Parathyroid adenoma (tissue), 2 donors: Measurements from ENCODE around the gene UQCC2.

Experiments used
- H2AFZ ChIP-seq: fragments of 300-600 bp; sonication (generic); one replicate; pipeline ENCODE4 v1.7.0; 2017; ENCODE audit warnings: antibody characterized with exemption, mild to moderate bottlenecking
- H3K27ac ChIP-seq: fragments of 300-600 bp; sonication (generic); one replicate; pipeline ENCODE4 v1.7.0; 2017
- H3K27me3 ChIP-seq: fragments of 300-600 bp; sonication (generic); one replicate; pipeline ENCODE4 v1.7.0; 2017; ENCODE audit warnings: low read length; ENCODE audit not compliant: control insufficient read depth, insufficient read depth
- H3K36me3 ChIP-seq: fragments of 300-600 bp; sonication (generic); one replicate; pipeline ENCODE4 v1.7.0; 2017; ENCODE audit warnings: low read length; ENCODE audit not compliant: control insufficient read depth, insufficient read depth
- H3K4me1 ChIP-seq: fragments of 300-600 bp; sonication (generic); one replicate; pipeline ENCODE4 v1.7.0; 2017; ENCODE audit warnings: control low read depth
- H3K4me2 ChIP-seq: fragments of 300-600 bp; sonication (generic); one replicate; pipeline ENCODE4 v1.7.0; 2017; ENCODE audit warnings: low read length
- H3K4me3 ChIP-seq: fragments of 300-600 bp; sonication (generic); one replicate; pipeline ENCODE4 v1.7.0; 2017; ENCODE audit warnings: low read depth, low read length
- H3K79me2 ChIP-seq: fragments of 300-600 bp; sonication (generic); one replicate; pipeline ENCODE4 v1.7.0; 2017; ENCODE audit warnings: control low read depth
- H3K9ac ChIP-seq: fragments of 300-600 bp; sonication (generic); one replicate; pipeline ENCODE4 v1.7.0; 2017; ENCODE audit warnings: mild to moderate bottlenecking
- H3K9me3 ChIP-seq: fragments of 300-600 bp; sonication (generic); one replicate; pipeline ENCODE4 v1.7.0; 2017; ENCODE audit warnings: low read length; ENCODE audit not compliant: control insufficient read depth
- CTCF ChIP-seq: fragments of 300-600 bp; sonication (generic); IDR thresholded peaks from one replicate; pipeline ENCODE4 v1.7.0; 2017; ENCODE audit warnings: antibody characterized with exemption, mild to moderate bottlenecking
- donor health status: primary hyperparathyroidism.

UQCC2 gene

GRCh38 chr6:33721508-33721907 is 10.0 kb upstream of the UQCC2 start:
- no peak overlapping the region for H3K4me3 ChIP-seq
- no peak overlapping the region for H3K9ac ChIP-seq
- no peaks in the 10 kb centered on the region for H3K79me2 ChIP-seq
- TF ChIP-seq CTCF: no peak
- no peak overlapping the region for H3K27ac ChIP-seq
- no peaks in the 10 kb centered on the region for H3K9me3 ChIP-seq
- H2AFZ ChIP-seq: no peak overlapping the region
- H3K4me1 ChIP-seq: no peaks in the 10 kb centered on the region
- no peak overlapping the region for H3K4me2 ChIP-seq
- H3K36me3 ChIP-seq: no peaks in the 10 kb centered on the region
- H3K27me3 ChIP-seq: no peaks in the 10 kb centered on the region

- H3K9me3 ChIP-seq: no peaks in the 10 kb centered on the region
- no peaks in the 10 kb centered on the region for H3K79me2 ChIP-seq
- H3K4me3 ChIP-seq: no peak overlapping the region
- H3K27me3 ChIP-seq: no peaks in the 10 kb centered on the region
- no peak overlapping the region for H3K4me2 ChIP-seq
- no peak overlapping the region for H2AFZ ChIP-seq
- TF ChIP-seq CTCF: no peak
- no peaks in the 10 kb centered on the region for H3K4me1 ChIP-seq
- no peak overlapping the region for H3K9ac ChIP-seq
- no peaks in the 10 kb centered on the region for H3K36me3 ChIP-seq
- no peak overlapping the region for H3K27ac ChIP-seq
These were observed 9.5 kb upstream of the UQCC2 start for GRCh38 chr6:33720998-33721397.

GRCh38 chr6:33719326-33719987 is 8.0 kb upstream of the UQCC2 start:
- H3K36me3 ChIP-seq: no peaks in the 10 kb centered on the region
- H3K4me2 ChIP-seq: no peak overlapping the region
- H3K27me3 ChIP-seq: no peaks in the 10 kb centered on the region
- no peaks in the 10 kb centered on the region for H3K79me2 ChIP-seq
- no peaks in the 10 kb centered on the region for H3K4me1 ChIP-seq
- no peak for TF ChIP-seq CTCF
- H3K27ac ChIP-seq: no peak overlapping the region
- no peak overlapping the region for H2AFZ ChIP-seq
- H3K4me3 ChIP-seq: no peak overlapping the region
- H3K9me3 ChIP-seq: no peaks in the 10 kb centered on the region
- no peak overlapping the region for H3K9ac ChIP-seq

GRCh38 chr6:33718713-33719112 is 7.2 kb upstream of the UQCC2 start:
- Histone ChIP-seq H3K4me3 (no peak overlapping the region), H3K4me2 (no peak overlapping the region), H3K9me3 (no peaks in the 10 kb centered on the region), H3K27me3 (no peaks in the 10 kb centered on the region), H2AFZ (no peak overlapping the region), H3K4me1 (no peaks in the 10 kb centered on the region), H3K36me3 (no peaks in the 10 kb centered on the region), H3K27ac (no peak overlapping the region), H3K79me2 (no peaks in the 10 kb centered on the region), H3K9ac (no peak overlapping the region)
- TF ChIP-seq CTCF: no peak

GRCh38 chr6:33717934-33718455 is 6.5 kb upstream of the UQCC2 start:
- H2AFZ ChIP-seq: no peak overlapping the region
- no peaks in the 10 kb centered on the region for H3K9me3 ChIP-seq
- no peak overlapping the region for H3K27ac ChIP-seq
- no peaks in the 10 kb centered on the region for H3K79me2 ChIP-seq
- TF ChIP-seq CTCF: no peak
- no peaks in the 10 kb centered on the region for H3K36me3 ChIP-seq
- H3K9ac ChIP-seq: no peak overlapping the region
- H3K4me1 ChIP-seq: no peaks in the 10 kb centered on the region
- no peak overlapping the region for H3K4me2 ChIP-seq
- H3K27me3 ChIP-seq: no peaks in the 10 kb centered on the region
- H3K4me3 ChIP-seq: no peak overlapping the region
